Erythroblast (primary cell): ENCODE measurements around the gene ARHGAP8.
A peak's percentile ranks its signal among the peaks of the same experiment; 100 is the strongest.

Source experiments
- DNase-seq, 2 experiments: peaks; one replicate each; lab custom pipeline; 2025; lab: John Stamatoyannopoulos, UW
- GATA1 ChIP-seq: IDR thresholded peaks from 2 replicates; pipeline ENCODE4 v1.6.1; 2011; ENCODE audit warnings: low read depth, mild to moderate bottlenecking, control low read depth, low read length, moderate library complexity
- POLR2A ChIP-seq: IDR thresholded peaks from 2 replicates; pipeline ENCODE4 v1.6.1; 2011; ENCODE audit warnings: mild to moderate bottlenecking, low read length

Gene ARHGAP8

DNA sequence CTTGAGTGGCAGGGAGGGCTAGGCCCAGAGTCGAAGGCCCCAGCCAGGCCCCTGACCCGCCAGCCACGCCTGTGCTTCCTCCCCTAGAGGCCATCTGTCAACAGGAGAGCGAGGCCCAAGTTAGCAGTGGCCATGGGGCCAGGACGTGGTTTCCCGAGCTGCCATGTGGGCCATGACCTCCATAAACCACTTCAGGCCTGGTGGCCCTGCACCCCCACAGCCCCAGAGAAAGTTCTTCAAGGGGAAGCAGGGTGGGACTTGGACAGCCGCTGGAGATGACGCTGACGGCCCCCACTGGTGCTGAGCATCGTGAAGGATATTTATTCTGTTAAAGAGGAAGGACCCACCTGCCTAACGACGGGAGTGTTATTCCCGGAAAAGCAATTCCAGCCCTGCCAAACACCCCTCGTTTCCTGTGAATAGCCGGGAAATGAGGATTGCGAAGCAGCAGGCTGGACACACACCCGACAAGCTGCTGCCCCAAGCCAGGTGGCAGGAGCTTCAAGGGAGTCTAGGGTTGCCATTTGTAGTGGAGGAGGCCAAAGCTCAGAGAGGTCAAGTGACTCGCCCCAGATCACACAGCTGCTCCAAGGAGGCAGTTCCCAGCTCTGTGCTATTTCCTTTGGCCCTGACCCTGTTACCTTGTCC, 37.5 kb upstream of the ARHGAP8 start:
- TF ChIP-seq POLR2A (no peak), GATA1 (no peak)
- no peak for DNase-seq

DNA sequence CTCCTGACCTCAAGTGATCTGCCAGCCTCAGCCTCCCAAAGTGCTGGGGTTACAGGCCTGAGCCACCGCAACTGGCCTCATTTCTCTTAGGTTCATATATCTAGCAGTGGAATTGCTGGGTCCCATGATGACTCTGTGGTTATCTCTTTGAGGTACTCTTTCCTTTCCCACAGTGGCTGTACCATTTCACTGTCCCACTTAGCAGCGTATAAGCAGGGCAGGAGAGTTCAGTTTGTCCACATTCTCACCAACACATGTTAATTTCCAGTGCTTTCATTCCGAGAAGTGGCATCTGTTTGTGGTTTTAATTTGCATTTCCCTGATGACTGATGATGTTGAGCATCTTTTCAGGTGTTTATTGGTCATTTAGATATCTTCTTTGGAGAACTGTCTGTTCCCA, 34.0 kb upstream of the ARHGAP8 start:
- no peak for DNase-seq
- TF ChIP-seq GATA1 (no peak), POLR2A (no peak)

DNA sequence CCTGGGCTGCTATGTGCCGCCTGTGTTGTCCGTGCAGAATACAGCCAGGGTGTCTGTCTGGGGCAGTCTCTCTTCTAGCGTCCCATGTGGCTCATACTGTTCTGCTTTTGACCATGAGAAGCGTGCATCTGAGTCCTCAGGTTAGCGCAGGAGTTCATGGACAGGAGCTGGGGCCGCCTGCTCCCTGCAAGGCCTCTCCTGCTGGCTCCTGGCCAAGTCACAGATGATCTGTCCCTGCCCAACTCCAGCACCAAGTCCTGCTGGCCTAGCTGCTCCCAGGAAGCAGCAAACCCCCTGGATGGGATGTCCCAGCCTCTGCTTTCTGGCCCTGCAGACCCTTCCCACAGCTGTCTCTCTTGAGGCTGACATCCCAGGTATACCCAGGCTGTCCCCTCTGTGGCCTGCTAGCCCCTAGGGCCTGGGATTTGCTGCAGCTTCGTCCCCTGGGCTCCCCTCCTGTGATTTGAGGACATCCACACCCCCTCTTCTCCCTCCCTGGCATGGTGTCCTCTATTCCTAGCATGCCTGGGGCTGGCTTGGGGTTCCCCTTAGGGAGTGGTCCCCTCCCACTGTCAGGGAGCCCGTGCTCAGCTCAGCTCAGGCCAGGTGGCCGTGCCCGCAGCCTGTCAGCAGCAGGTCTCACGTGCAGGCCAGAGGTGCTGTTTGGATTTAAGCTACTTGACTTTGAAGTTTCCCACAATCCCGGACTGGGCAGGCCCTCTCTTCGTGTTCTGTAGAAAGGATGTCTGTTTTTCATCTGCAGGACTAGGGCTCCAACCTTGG, 32.6 kb upstream of the ARHGAP8 start:
- peak in 1 of 2 experiments; percentile 47 for DNase-seq

GRCh38 chr22:44721213-44721612, 31.2 kb upstream of the ARHGAP8 start:
- TF ChIP-seq POLR2A (no peak), GATA1 (no peak)
- DNase-seq: peak in 1 of 2 experiments; percentile 20

More for the DNA sequence above, 32.6 kb upstream of the ARHGAP8 start:
- no peak for TF ChIP-seq POLR2A

DNA sequence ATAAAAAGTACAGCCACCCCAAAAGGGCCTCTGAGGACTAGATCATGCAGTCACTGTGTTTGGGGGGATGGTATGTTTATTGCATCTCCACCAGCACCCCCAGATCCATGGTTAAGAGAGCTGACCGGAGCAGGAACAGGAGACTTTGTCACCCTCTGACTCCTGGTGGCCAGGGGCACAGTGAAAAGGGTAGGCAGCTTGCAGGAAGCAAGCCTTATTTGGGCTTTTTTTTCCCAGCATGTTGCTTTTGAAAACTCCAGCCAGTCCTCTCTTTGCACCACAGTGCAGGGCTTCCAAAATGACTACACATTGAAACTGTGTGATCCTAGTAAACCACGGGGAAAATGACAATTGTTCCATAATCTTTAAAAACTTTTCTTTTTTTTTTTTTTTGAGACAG, 29.8 kb upstream of the ARHGAP8 start:
- DNase-seq: no peak
- no peak for TF ChIP-seq POLR2A
- no peak for TF ChIP-seq GATA1

- TF ChIP-seq POLR2A (no peak), GATA1 (no peak)
- DNase-seq: peak; percentile 52 to 61
Observed at GRCh38 chr22:44723801-44724200, 28.6 kb upstream of the ARHGAP8 start.

DNA sequence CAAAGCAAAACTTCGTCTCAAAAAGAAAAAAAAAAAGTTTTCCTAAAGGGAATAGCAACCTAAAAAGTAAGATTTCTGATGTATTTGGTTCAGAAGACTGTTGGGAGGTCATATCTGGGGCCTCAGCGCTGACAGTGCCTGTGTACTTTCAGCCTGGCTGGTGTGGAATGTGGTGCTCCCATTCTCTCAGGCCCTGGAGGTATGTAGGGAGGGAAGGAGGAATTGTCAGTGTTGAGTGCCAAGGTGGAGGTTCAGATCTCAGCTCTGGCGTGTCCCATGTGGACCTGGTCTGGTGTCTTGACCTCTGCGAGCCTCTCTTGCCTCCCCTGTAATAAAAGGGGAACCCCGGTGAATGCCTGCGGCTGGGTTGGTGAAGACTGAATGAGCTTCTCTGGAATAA, 28.0 kb upstream of the ARHGAP8 start:
- TF ChIP-seq POLR2A (no peak), GATA1 (no peak)

DNA sequence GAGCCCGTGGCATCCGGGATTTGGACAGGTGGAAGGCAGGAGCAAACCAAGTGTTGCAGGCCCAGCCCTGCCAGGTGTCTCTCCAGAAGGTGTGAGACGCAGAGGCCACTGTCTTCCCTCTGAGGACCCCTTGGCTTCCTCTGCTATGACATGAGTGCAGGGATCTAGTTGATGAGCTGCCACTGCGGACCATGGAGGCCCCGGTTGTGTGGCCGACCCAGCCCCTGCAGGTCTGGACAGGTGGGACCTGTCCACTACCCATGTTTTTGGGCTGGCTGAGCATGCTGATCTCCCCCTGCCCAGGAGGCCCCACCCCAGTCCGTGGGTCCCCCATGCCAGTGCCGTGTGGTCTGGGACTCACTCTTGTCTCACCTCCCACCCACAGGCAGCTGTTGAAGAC, 27.5 kb upstream of the ARHGAP8 start:
- no peak for DNase-seq
- no peak for TF ChIP-seq POLR2A
- no peak for TF ChIP-seq GATA1

More for the DNA sequence above, 28.0 kb upstream of the ARHGAP8 start:
- DNase-seq: no peak

- no peak for DNase-seq
- TF ChIP-seq GATA1: no peak
- no peak for TF ChIP-seq POLR2A
Observed at GRCh38 chr22:44726439-44726838, 25.9 kb upstream of the ARHGAP8 start.

GRCh38 chr22:44727148-44727547, 25.2 kb upstream of the ARHGAP8 start:
- DNase-seq: no peak
- TF ChIP-seq GATA1: no peak
- no peak for TF ChIP-seq POLR2A

DNA sequence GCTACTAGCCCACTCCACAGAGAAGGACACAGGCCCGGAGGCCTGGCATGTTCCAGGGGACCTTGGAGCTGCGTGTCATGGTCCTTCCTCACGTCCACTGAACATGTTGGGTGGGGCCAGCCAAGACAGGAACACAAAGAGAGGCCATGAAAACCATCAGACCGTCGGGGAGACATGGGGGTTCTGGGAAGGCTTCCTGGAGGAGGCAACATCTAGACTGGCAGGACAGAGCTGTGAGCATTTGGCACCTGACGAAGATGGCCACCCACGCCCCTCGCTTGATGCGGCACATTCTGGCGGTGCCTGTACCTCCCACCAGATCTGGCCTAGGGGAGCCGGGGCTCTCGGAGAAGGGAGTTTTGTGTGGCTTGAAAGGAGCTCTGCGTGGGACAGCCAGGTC, 24.7 kb upstream of the ARHGAP8 start:
- no peak for TF ChIP-seq POLR2A
- no peak for TF ChIP-seq GATA1
- no peak for DNase-seq

DNA sequence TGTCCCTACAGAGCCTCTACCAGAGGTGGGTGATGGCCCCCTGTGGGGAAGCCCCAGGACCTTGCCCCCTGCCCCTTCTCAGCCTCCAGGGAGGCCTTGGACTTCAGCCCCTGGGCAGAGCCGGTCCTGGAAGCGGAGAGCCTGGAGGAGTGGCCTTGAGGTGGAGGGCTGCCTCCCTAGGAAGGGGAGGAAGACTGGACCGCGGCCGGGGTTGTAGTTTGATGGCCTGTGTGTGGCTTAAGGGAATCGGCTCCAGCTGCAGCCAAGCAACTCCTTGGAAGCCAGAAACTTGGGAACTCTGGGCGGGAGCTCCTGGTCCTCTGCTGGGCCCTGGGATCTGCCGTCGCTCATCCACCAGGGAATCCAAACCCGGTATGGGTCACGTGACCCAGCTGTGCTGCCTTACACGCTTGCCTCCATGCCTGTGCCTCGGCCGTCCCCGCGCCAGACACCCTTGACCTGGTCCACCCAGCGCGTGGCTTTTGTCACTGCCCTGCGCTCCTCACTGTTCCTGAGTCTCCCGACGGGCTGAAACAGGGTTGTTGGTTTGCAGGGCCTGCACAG, 23.5 kb upstream of the ARHGAP8 start:
- TF ChIP-seq POLR2A (no peak), GATA1 (no peak)
- DNase-seq: no peak

DNA sequence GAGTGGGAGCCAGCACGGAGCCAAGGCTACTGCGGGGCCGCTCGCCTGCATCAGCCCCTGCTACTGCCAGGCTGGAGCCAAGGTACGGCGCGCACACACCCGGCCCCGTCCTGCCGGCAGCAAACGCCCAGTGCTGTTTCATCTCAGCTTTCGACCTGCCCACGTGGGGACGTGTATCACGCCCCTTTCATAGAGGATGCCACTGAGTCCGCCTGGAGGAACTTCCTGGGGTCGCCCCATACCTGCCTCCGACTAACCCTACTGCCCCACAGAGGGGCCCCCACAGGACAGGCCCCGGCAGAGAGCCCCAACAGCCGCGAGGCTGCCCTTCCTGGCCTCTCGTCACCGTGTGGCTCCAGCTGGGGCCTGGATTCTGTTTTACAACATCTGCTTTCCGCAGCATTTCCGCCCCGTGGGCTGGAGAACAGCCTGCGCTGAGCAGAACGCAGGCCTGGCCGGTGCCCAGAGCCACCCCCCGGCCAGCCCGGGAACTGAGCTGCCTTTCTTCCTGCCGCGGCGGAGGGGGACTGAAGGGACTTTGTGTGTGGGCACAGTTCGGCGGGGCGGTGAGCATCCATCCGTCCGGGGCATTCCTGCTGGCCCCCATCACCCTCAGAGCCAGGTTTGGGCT, 22.9 kb upstream of the ARHGAP8 start:
- no peak for DNase-seq
- no peak for TF ChIP-seq GATA1
- no peak for TF ChIP-seq POLR2A

DNA sequence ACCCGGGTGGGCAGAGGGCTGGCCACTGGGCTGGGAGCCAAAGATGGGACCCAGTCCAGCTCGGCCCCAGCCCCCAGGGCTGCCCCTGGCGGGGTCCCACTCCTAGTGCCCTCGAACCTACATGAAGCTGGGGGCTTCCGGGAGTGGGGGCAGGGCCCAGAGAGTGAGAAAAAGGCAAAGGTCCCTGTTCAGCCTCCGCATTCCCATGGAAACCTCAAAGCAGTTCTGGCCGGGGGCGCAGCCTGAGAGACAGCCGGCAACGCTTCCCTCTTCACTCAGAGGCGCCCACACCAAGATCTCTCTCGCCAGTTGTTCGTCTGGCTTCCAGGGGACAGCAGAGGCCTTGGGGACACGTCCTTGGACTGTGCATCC, 22.4 kb upstream of the ARHGAP8 start:
- DNase-seq: no peak
- no peak for TF ChIP-seq GATA1
